ENCODE results near the gene ALDH1A1. TPM values are rescaled to one million over a fixed set of nuclear protein-coding genes. Genes with fewer than 3 reads are reported as not detected.

ALDH1A1 gene
- total RNA-seq, 1 experiment from 2014 or later = 8.8 TPM

DNA sequence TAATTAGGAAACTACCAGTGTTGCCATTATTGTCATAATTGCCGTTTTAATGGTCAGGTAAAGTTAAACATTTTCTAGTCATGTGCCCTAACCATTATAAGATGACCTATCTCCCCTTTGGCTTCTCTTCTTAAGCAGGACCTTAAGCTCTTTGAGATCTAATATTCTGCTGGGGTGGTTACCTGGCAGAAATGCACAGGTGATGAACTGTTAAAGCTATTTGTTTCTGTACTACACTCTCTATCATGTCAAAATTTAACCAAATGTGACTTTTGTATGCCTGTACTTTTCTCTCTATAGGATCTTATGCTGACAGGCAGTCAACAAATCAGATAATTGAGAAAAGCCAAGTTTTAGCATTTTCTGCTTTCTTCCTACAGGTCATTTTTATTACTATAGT, 23.3 kb downstream of the ALDH1A1 start:
- no peaks in the 10 kb centered on the region for H3K27me3 ChIP-seq (replicated peaks; ENCODE audit: insufficient read depth, low read depth, low read length, poor library complexity)
- TF ChIP-seq EZH2 (IDR thresholded peaks at IDR 0.05; ENCODE audit: borderline replicate concordance, low read depth, low read length, poor library complexity, severe bottlenecking) (no peak), CTCF (conservative IDR thresholded peaks at IDR 0.05; ENCODE audit: low read depth, low read length) (no peak)
- H3K9me3 ChIP-seq (ENCODE audit: low read depth, low read length, poor library complexity, severe bottlenecking) = no peaks in the 10 kb centered on the region
- POLR2A ChIA-PET (ENCODE audit: low non-redundant PET) = no interaction called here
- H3K4me1 ChIP-seq (ENCODE audit: insufficient read depth, low read length, poor library complexity, severe bottlenecking) = peaks cover 14% of the 10 kb centered on the region
- intact Hi-C loops (cut with micrococcal nuclease; ENCODE audit: unreplicated experiment) = no loop called here
- BruUV-seq (replicated peaks) = no TSS peak
- CTCF ChIA-PET = no interaction called here
- H3K27ac ChIP-seq (ENCODE audit: low read depth, low read length, poor library complexity, severe bottlenecking) = no peak overlapping the region
- DNase-seq (ENCODE audit: low spot score) = no peak
- no peaks in the 10 kb centered on the region for H3K36me3 ChIP-seq (ENCODE audit: insufficient read depth, low read length, poor library complexity, severe bottlenecking)
- H3K4me3 ChIP-seq (ENCODE audit: low read depth, low read length, poor library complexity, severe bottlenecking) = no peak overlapping the region

GRCh38 chr9:72928042-72928507, 24.8 kb downstream of the ALDH1A1 start:
- no peak overlapping the region for H3K4me3 ChIP-seq (ENCODE audit: low read depth, low read length, poor library complexity, severe bottlenecking)
- ChIA-PET CTCF (no interaction called here), POLR2A (ENCODE audit: low non-redundant PET) (no interaction called here)
- no peaks in the 10 kb centered on the region for H3K9me3 ChIP-seq (ENCODE audit: low read depth, low read length, poor library complexity, severe bottlenecking)
- DNase-seq (ENCODE audit: low spot score) = no peak
- no TSS peak for BruUV-seq (replicated peaks)
- H3K27ac ChIP-seq (ENCODE audit: low read depth, low read length, poor library complexity, severe bottlenecking) = no peak overlapping the region
- H3K4me1 ChIP-seq (ENCODE audit: insufficient read depth, low read length, poor library complexity, severe bottlenecking) = peaks cover 15% of the 10 kb centered on the region
- intact Hi-C loops (cut with micrococcal nuclease; ENCODE audit: unreplicated experiment) = no loop called here
- no peak for TF ChIP-seq EZH2 (IDR thresholded peaks at IDR 0.05; ENCODE audit: borderline replicate concordance, low read depth, low read length, poor library complexity, severe bottlenecking)
- TF ChIP-seq CTCF (conservative IDR thresholded peaks at IDR 0.05; ENCODE audit: low read depth, low read length) = no peak
- no peaks in the 10 kb centered on the region for H3K27me3 ChIP-seq (replicated peaks; ENCODE audit: insufficient read depth, low read depth, low read length, poor library complexity)
- no peaks in the 10 kb centered on the region for H3K36me3 ChIP-seq (ENCODE audit: insufficient read depth, low read length, poor library complexity, severe bottlenecking)

GRCh38 chr9:72926506-72926905, 26.3 kb downstream of the ALDH1A1 start:
- H3K4me3 ChIP-seq (ENCODE audit: low read depth, low read length, poor library complexity, severe bottlenecking) = no peak overlapping the region
- intact Hi-C loops (cut with micrococcal nuclease; ENCODE audit: unreplicated experiment) = no loop called here
- ChIA-PET POLR2A (ENCODE audit: low non-redundant PET) (no interaction called here), CTCF (no interaction called here)
- no peak overlapping the region for H3K27ac ChIP-seq (ENCODE audit: low read depth, low read length, poor library complexity, severe bottlenecking)
- no peaks in the 10 kb centered on the region for H3K27me3 ChIP-seq (replicated peaks; ENCODE audit: insufficient read depth, low read depth, low read length, poor library complexity)
- no peaks in the 10 kb centered on the region for H3K36me3 ChIP-seq (ENCODE audit: insufficient read depth, low read length, poor library complexity, severe bottlenecking)
- no TSS peak for BruUV-seq (replicated peaks)
- TF ChIP-seq EZH2 (IDR thresholded peaks at IDR 0.05; ENCODE audit: borderline replicate concordance, low read depth, low read length, poor library complexity, severe bottlenecking) = no peak
- TF ChIP-seq CTCF (conservative IDR thresholded peaks at IDR 0.05; ENCODE audit: low read depth, low read length) = no peak
- H3K4me1 ChIP-seq (ENCODE audit: insufficient read depth, low read length, poor library complexity, severe bottlenecking) = peaks cover 15% of the 10 kb centered on the region
- no peaks in the 10 kb centered on the region for H3K9me3 ChIP-seq (ENCODE audit: low read depth, low read length, poor library complexity, severe bottlenecking)
- DNase-seq (ENCODE audit: low spot score) = no peak
